ENCODE results near the gene TM4SF5. TPM values are rescaled to one million over a fixed set of nuclear protein-coding genes. Genes with fewer than 3 reads are reported as not detected.

Gene TM4SF5, protein sequence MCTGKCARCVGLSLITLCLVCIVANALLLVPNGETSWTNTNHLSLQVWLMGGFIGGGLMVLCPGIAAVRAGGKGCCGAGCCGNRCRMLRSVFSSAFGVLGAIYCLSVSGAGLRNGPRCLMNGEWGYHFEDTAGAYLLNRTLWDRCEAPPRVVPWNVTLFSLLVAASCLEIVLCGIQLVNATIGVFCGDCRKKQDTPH
- 0.31 to 1.2 TPM (median 0.64 TPM) in 5 replicates for total RNA-seq (2022; extraction: Qiagen RNA extraction; ENCODE audit: low read depth)

GRCh38 chr17:4771519-4772234 lies at the start of gene TM4SF5:
Gene TM4SF5, plus strand, starts transcription at chr17:4771886. Its CDS starts 37 bp downstream, at chr17:4771923.

DNA sequence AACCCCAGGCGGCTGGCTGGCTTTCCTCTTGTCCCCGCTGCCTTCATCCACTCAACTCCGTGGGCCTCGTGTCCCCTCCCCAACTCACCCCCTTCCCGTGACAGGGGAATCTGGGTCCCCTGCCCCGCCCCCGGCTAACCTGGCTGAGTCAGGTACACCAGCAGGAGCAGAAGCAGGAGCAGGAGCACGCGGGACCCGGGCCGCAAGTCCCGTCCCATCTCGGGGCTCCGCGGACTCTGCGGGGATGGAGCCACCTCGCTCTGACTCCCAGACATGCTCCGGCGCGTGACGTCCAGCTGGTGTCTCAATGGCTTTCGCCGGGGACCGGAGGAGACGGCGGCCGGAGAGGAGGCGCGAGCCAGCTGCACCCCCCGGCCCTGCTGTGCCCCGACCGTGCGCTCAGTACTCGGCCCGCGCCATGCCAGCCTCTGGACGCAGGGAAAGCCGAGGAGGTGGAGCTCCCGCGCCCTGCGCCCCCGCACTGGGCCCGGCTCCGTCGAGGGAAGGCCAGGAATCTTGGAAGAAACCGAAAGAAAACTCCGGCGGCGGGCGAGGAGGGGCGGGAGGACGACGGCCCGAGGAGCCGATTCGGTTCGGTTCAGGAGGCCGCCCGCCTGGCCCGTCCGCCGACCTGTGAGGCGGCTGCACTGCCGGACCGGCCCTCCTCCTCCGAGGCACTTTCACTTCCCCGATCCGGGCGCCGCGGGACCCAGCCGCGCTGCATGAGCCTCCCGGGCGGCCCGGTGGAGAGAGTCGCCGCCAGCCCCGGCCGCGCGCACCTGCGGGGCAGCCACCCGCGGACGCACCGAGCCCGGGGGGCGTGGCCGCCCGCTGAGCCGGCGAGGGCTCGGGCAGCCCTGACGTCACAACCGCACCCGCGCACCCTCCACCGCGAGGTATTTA lies 32.3 kb upstream of the TM4SF5 start, which contains the start of the genes CXCL16 and ZMYND15:
TSS of gene CXCL16 (minus strand) at position 807 of the 903 bp plus-strand sequence. CDS start at position 218, 589 bp downstream.
TSS of gene ZMYND15 (plus strand) at position 712 of the 903 bp plus-strand sequence. CDS start 716 bp downstream, outside the sequence.

GRCh38 chr17:4786106-4786511 lies 14.4 kb downstream of the TM4SF5 start, which contains the start of gene VMO1:
Gene VMO1, minus strand, starts transcription at chr17:4786364. Its CDS starts 12 bp downstream, at chr17:4786352.

DNA sequence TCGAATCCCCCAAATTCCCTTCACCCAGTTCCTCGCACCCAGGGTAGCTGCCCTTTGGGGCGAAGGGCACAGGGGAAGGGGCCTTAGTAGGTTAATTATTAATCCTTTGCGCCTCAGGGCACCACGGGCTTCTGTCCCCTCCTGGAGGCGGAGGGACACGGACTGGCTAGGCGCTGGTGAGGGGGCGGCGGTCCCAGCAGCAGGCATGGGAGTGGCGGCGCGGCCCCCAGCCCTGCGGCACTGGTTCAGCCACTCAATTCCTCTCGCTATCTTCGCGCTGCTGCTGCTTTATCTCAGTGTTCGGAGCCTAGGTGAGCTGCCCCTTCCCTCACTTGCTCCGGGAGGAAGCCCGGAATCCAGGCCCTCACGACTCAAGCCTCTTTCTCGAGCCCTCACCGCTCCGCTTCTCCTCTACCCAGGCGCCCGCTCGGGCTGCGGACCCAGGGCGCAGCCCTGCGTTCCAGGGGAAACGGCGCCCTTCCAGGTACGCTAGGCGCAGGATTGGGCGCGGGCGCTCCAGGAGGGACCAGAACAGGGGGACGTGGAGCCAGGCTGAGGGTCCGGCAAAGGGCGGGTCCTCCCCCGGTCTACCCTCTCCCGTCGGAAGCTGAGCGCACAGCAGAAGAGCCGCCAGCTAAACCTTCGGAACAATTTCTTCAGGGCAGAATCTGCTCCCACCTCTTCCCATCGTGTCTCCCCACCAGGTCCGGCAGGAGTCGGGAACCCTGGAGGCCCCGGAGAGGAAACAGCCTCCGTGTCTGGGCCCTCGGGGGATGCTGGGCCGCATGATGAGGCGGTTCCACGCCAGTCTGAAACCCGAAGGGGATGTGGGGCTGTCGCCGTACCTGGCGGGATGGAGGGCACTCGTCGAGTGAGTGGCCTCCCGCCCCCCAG lies 17.4 kb downstream of the TM4SF5 start, which contains the start of gene GLTPD2:
TSS of gene GLTPD2 (plus strand) at position 158 of the 894 bp plus-strand sequence. CDS start at position 206, 48 bp downstream.

GRCh38 chr17:4802228-4802627 lies 30.5 kb downstream of the TM4SF5 start, which contains the start of gene C17orf114:
Gene C17orf114, minus strand, starts transcription at chr17:4802328.

GRCh38 chr17:4806777-4807604 lies 35.3 kb downstream of the TM4SF5 start, which contains the start of gene PLD2:
Gene PLD2, plus strand, starts transcription at chr17:4807152. Its CDS starts 621 bp downstream, at chr17:4807773.

Other genes with a start within 250 kb of the TM4SF5 start
- 101 to 127 TPM (median 114 TPM) in 5 replicates for gene MYBBP1A, start 216.5 kb upstream of the TM4SF5 start, total RNA-seq (2022; extraction: Qiagen RNA extraction; ENCODE audit: low read depth)
- 0.08 TPM in 1 of 5 replicates, not detected in the others for gene GGT6, start 211.3 kb upstream of the TM4SF5 start, total RNA-seq (2022; extraction: Qiagen RNA extraction; ENCODE audit: low read depth)
- gene SMTNL2, start 187.4 kb upstream of the TM4SF5 start, total RNA-seq (2022; extraction: Qiagen RNA extraction; ENCODE audit: low read depth), result 0.21 to 1.9 TPM (median 1.0 TPM) in 5 replicates
- gene ALOX15, start 130.2 kb upstream of the TM4SF5 start, total RNA-seq (2022; extraction: Qiagen RNA extraction; ENCODE audit: low read depth), result 0.06 to 0.14 TPM (median 0.10 TPM) in 4 of 5 replicates, not detected in the other
- gene PELP1, start 67.7 kb upstream of the TM4SF5 start, total RNA-seq (2022; extraction: Qiagen RNA extraction; ENCODE audit: low read depth), result 68.7 to 88.2 TPM (median 76.7 TPM) in 5 replicates
- gene ARRB2, start 61.3 kb upstream of the TM4SF5 start, total RNA-seq (2022; extraction: Qiagen RNA extraction; ENCODE audit: low read depth), result 51.9 to 68.9 TPM (median 63.3 TPM) in 5 replicates
- gene MED11, start 40.5 kb upstream of the TM4SF5 start, total RNA-seq (2022; extraction: Qiagen RNA extraction; ENCODE audit: low read depth), result 40.9 to 46.9 TPM (median 43.8 TPM) in 5 replicates
- 0.41 to 0.86 TPM (median 0.60 TPM) in 5 replicates for gene ZMYND15, start 32.1 kb upstream of the TM4SF5 start, total RNA-seq (2022; extraction: Qiagen RNA extraction; ENCODE audit: low read depth)
- 15.0 to 20.2 TPM (median 18.3 TPM) in 5 replicates for gene CXCL16, start 32.0 kb upstream of the TM4SF5 start, total RNA-seq (2022; extraction: Qiagen RNA extraction; ENCODE audit: low read depth)
- 0.47 to 1.5 TPM (median 1.3 TPM) in 4 of 5 replicates, not detected in the other for gene VMO1, start 14.5 kb downstream of the TM4SF5 start, total RNA-seq (2022; extraction: Qiagen RNA extraction; ENCODE audit: low read depth)
- not detected in 5 replicates for gene GLTPD2, start 17.1 kb downstream of the TM4SF5 start, total RNA-seq (2022; extraction: Qiagen RNA extraction; ENCODE audit: low read depth)
- gene PSMB6, start 24.3 kb downstream of the TM4SF5 start, total RNA-seq (2022; extraction: Qiagen RNA extraction; ENCODE audit: low read depth), result 443 to 508 TPM (median 482 TPM) in 5 replicates
- 20.0 to 27.5 TPM (median 25.1 TPM) in 5 replicates for gene PLD2, start 35.3 kb downstream of the TM4SF5 start, total RNA-seq (2022; extraction: Qiagen RNA extraction; ENCODE audit: low read depth)
- gene MINK1, start 61.5 kb downstream of the TM4SF5 start, total RNA-seq (2022; extraction: Qiagen RNA extraction; ENCODE audit: low read depth), result 49.3 to 64.6 TPM (median 56.6 TPM) in 5 replicates
- 0.17 to 0.29 TPM (median 0.28 TPM) in 5 replicates for gene C17orf107, start 127.7 kb downstream of the TM4SF5 start, total RNA-seq (2022; extraction: Qiagen RNA extraction; ENCODE audit: low read depth)
- 0.07 to 0.21 TPM (median 0.08 TPM) in 4 of 5 replicates, not detected in the other for gene CHRNE, start 131.2 kb downstream of the TM4SF5 start, total RNA-seq (2022; extraction: Qiagen RNA extraction; ENCODE audit: low read depth)
- gene GP1BA, start 160.4 kb downstream of the TM4SF5 start, total RNA-seq (2022; extraction: Qiagen RNA extraction; ENCODE audit: low read depth), result not detected in 5 replicates
- 65.3 to 82.3 TPM (median 72.2 TPM) in 5 replicates for gene SLC25A11, start 168.2 kb downstream of the TM4SF5 start, total RNA-seq (2022; extraction: Qiagen RNA extraction; ENCODE audit: low read depth)
- gene RNF167, start 168.4 kb downstream of the TM4SF5 start, total RNA-seq (2022; extraction: Qiagen RNA extraction; ENCODE audit: low read depth), result 93.0 to 144 TPM (median 121 TPM) in 5 replicates
- 2,001 to 2,972 TPM (median 2,479 TPM) in 5 replicates for gene PFN1, start 176.6 kb downstream of the TM4SF5 start, total RNA-seq (2022; extraction: Qiagen RNA extraction; ENCODE audit: low read depth)
- 51.2 to 61.4 TPM (median 55.7 TPM) in 5 replicates for gene ENO3, start 179.2 kb downstream of the TM4SF5 start, total RNA-seq (2022; extraction: Qiagen RNA extraction; ENCODE audit: low read depth)
- 69.9 to 87.4 TPM (median 71.4 TPM) in 5 replicates for gene SPAG7, start 195.9 kb downstream of the TM4SF5 start, total RNA-seq (2022; extraction: Qiagen RNA extraction; ENCODE audit: low read depth)
- 22.0 to 37.9 TPM (median 31.6 TPM) in 5 replicates for gene CAMTA2, start 215.8 kb downstream of the TM4SF5 start, total RNA-seq (2022; extraction: Qiagen RNA extraction; ENCODE audit: low read depth)
- 1.3 to 2.0 TPM (median 1.5 TPM) in 5 replicates for gene INCA1, start 225.6 kb downstream of the TM4SF5 start, total RNA-seq (2022; extraction: Qiagen RNA extraction; ENCODE audit: low read depth)
- 98.9 to 125 TPM (median 114 TPM) in 5 replicates for gene KIF1C, start 226.1 kb downstream of the TM4SF5 start, total RNA-seq (2022; extraction: Qiagen RNA extraction; ENCODE audit: low read depth)